Activated naive CD4-positive, alpha-beta T cell treated with Interleukin-2 at 50 U/mL for 16 hours (primary cell): ENCODE results near the gene SH3PXD2A.

ENCODE experiments used
- DNase-seq: peaks from one replicate; pipeline ENCODE4 v3.0.0-alpha.2; 2020

Gene SH3PXD2A

GRCh38 chr10:103660364-103661197 is 194.8 kb downstream of the SH3PXD2A start:
- peak; percentile 17 for DNase-seq

DNA sequence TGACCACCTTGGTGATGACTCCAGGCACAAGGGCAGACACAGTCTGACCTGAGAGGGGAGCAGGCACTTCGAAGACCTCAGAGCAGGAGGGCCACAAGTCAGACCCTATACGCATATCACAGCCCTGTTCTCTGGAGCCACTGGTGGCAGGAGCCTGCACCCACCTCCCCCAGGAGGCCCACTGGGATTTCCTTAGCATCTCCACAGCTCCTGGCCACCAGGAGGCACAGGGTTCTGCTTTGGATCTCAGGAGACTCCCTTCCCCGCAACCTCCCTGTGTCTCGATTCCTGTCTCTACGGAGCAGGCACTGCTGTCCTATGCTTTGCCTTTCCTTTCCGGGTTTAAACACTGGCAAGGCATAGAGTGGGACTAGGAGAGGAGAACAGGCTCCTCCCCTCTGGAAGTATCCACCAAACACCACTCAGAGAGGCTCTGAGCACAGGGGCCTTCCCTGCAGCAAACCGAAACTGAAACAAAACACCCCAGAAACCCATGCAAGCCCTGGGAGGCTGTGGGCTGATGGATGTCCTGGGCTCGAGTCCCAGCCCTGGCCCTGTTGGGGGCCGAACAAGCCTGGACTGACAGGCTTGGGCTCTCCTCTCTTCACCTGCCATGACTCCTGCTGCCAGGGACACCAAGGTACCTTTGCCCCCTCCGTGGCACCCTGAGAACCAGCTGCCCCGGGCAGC is 195.6 kb downstream of the SH3PXD2A start:
- DNase-seq, result peak; percentile 64

- no peak for DNase-seq
Observed at GRCh38 chr10:103658049-103658577, 197.3 kb downstream of the SH3PXD2A start.

DNA sequence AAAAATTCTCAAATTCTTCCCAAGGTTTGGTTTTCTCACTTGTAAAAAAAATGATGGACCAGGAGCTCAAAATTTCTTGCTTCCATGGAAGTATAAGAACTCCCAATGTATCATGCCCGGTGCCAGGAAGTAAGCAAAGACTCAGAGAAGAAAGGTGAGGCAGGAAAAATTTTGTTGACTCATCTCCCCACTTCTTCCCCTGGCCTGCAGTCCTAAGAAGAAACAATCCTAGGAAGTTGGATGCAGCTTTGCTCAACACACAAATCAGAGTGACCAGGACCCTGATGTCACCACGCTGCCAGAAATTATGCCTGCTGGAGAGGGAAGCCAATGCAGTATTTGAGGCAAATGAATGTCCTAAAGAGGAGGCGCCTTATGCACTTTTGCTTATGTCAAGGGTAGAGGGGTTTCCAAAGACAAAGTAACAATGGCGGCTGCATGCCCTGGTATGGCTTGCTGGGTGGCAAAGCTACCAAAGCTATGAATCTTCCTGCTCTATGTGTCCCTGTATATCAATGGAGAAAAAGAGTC is 198.2 kb downstream of the SH3PXD2A start:
- no peak for DNase-seq

DNA sequence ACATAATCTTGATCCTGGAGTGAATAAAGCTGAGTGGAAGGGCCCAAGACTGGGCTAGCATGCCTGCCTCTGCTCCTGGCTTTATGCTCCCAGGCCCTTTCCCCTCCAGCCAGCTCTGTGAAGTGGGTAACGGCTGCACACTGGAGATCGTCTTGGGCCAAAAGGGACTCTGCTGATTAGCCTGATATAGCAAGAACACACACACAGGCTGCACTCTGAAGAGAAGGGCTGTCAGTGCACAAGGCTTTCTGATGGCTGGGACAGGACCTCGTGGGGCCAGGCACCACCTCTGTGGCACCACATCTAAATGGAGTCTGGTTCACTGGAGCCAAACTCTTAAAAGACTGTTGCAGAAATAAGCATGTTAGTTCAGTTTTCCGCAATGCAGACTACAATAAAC is 200.5 kb downstream of the SH3PXD2A start:
- DNase-seq, result no peak

DNA sequence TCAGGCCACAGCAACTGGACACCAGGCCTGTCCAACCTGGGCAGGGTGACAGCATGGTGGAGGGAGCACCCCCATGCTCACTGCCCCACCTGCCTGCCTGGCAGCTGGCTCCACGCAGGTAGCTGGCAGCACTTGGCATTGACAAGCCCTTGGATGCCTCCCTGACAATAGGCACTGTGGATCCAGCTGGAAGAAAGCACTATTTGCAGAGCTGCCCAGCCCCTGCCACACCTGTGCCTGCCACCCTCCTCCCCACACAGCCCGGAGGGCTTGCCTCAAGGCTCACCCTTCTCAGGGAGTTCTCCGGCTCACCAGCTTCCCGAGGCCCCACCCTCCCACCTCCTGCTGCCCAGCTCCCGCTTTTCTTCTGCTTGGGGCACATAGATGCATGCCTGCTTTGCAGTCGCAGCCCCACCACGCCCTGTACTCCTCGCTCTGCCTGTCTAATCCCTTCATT is 201.8 kb downstream of the SH3PXD2A start:
- DNase-seq, result no peak

- no peak for DNase-seq
Observed at GRCh38 chr10:103652599-103653281, 202.6 kb downstream of the SH3PXD2A start.

DNA sequence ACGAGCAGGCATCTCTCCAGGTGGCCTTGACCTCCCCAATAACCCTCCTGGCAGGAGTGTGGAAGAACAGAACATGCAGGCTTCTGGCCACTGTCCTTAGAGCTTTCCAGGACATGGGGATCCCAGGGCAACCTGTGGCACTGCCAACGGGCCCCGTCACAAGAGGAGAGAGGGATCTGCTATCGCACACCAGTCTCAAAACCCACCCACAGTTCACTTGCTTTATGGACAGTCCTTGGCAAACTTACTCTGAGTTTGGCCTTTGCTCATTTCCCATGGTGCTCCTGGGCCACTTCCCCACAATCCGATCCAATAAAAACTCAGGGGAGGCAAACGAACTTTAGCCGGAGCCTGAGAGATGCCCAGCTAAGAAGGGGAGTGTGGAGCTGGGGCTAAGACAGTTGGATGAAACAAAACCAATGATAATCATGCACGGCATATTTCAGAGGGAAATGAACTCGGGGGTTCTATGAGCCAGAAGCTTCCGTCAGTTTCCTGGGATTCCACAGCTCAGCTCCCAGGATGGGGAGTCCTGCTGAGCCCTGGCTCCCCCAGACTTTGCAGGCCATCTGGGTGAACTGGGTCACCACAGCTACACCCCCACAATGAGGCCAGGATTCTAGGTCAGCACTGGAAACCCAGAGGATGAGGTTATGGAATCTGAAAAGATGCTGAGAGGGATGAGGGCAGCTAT is 203.4 kb downstream of the SH3PXD2A start:
- DNase-seq, result no peak

DNA sequence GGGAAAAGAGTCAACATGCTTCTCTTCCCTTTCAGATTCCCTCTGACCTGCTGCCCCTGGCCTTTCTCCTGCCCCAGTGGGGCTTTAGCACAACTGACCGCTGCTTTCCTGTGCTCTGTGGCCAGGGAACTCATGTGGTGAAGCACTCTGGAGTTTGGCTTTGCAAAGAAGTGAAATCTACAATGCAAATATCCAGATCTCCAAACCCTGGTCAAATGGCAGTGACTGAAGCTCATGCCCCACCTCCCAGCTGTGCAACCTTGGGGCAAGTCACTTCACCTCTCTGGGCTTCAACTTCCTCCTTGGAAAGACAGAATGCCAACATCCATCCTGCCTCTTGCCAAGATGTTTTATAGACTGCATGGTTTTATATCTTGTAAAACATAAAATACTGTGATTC is 204.0 kb downstream of the SH3PXD2A start:
- DNase-seq, result no peak

- DNase-seq, result no peak
Observed at GRCh38 chr10:103649654-103650423, 205.5 kb downstream of the SH3PXD2A start.

GRCh38 chr10:103648636-103649532 is 206.5 kb downstream of the SH3PXD2A start:
- DNase-seq, result no peak

- no peak for DNase-seq
Observed at GRCh38 chr10:103648251-103648635, 207.1 kb downstream of the SH3PXD2A start.

DNA sequence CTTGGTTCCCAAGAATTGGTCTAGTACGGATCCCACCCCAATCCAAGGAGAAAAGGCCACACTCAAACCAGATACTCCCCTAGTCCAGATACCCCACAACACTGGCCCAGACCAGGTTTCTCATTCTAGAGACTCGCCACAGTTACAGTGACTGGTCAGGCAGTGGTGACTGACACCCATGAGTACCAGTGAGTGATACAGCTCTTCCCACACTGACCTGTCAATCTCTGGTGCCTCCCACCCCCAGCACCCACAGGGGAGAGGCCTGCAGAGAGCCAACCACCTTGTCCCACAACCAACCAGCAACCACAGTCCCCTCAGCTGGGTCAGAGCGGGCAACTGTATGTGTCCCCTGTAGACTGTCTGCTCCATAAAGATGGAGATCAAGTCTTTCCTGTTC is 209.1 kb downstream of the SH3PXD2A start:
- DNase-seq, result no peak

DNA sequence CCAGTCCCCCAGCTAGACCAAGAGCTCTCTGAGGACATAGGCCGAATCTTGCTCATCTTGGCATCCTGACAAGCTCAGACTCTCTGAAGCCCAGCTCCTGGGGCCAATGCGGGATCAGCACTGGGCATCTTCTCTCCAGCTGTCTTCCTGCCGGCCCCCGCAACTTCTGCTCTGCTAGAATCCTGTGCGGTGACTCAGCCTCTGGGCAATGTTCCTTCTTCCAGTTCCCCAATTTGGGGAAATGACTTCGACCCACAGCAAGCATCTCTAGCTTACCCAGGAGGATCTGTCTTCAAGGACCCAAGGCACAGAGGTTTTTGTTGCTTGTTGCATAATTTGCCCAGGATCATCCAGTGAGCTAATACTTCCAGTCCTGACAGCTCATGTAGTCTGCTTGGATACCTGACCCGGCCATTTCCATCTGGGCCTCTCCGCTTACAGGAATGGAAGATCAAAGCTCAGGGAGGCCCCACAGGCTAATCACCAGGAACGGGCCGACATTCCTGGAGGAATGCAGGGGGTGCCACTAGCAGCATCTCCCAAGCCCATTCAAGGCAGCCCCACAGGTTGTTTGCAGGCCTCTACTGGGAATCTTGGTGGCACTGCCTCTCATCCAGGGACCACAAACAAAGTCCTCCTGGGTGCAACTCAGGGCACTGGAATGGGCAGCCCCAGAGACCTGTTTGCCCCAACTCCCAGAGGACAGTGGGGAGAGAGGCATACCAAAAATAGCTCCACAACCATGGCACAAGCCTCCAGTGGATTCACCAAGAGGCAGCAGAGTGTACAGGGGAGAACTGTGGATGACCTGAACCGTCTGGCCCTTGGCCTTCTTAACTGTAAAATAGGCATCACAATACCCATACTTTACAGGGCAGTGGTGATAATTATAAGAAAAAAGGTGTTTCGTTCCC is 210.0 kb downstream of the SH3PXD2A start:
- DNase-seq, result no peak

DNA sequence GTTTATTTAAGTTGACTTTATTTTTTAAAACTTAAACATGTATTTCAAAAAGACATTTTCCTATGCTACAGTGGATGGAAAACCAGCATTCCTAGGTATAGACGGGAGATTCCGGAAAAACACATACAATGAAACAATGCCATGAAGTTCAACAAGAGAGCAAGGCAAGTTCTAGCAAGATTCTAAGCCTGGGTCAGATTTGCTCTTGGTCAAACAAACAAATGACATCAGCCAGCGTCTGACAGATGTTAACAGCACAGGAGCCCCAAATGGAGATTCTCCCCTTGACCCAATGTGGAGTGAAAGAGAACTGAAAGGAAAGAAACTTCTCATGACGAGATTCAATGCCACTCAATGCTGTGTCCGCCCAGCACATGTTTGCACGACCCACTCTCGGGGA is 212.0 kb downstream of the SH3PXD2A start:
- DNase-seq, result no peak

DNA sequence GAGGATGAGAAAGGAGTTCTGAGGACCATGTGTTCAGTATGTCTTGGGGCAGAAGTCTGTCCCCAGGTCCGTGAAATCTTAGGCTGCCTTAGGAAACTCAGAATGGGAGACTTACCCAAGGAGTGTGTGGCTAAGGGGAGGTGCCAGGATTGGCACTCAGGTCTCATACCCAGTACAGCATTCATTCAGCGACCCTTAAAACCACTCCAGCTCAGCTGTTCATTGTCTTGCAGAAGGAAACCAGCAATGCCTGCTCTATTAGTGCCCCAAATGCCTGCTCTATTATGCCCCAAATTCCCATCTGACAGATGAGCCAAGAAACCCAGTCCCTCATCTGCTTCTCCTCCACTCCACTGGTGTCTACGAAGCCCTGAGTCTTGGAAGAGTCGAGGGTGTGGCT is 214.1 kb downstream of the SH3PXD2A start:
- DNase-seq, result no peak

GRCh38 chr10:103640436-103641181 is 214.8 kb downstream of the SH3PXD2A start:
- no peak for DNase-seq

DNA sequence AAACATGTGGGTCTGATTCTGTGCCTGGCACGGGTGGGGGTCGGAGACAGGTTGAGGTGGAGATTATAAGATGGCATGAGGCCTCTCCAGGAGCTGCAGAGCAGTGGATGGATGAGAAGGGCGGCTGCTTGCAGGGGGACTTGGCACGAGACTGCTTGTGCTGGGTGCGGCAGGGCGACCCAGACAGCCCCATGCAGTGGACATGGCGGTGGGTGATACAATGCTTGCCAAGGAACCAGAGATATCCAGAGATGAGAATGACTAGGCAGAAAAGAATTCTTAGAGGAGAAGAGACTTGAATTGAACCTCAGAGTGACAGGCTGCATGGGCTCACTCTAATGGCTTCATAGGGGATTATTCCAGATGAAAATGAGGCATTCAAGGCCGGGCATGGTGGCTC is 216.4 kb downstream of the SH3PXD2A start:
- no peak for DNase-seq
